Stomach (tissue), 4 donors: ENCODE results near the gene OR2H2.

ENCODE experiments used
- CTCF ChIP-seq, 7 experiments: fragments of 450-650 bp in 4 of 7; fragments of 200-600 bp in 3 of 7; sonication (generic) in 3 of 7; IDR thresholded peaks; one replicate each; pipeline ENCODE4 v1.5.1; 2016 to 2019; ENCODE audit warnings: antibody characterized with exemption in 7 of 7, control low read depth in 2 of 7, mild to moderate bottlenecking in 1 of 7
- POLR2A ChIP-seq, 4 donors: fragments of 450-650 bp; IDR thresholded peaks; one replicate each; pipeline ENCODE4 v1.6.1; 2016; ENCODE audit warnings: antibody characterized with exemption in 4 of 4, control low read depth in 2 of 4, mild to moderate bottlenecking in 1 of 4, moderate library complexity in 1 of 4

GRCh38 chr6:29596381-29596900 lies 11.5 kb downstream of the OR2H2 start:
- TF ChIP-seq CTCF (IDR thresholded peaks at IDR 0.05) (no peak), POLR2A (IDR thresholded peaks at IDR 0.05) (no peak)
